GM12878 (cell line): ENCODE measurements around the gene NBEA.

Experiments used
- EZH2 ChIP-seq: IDR thresholded peaks from 2 replicates; pipeline ENCODE4 v1.6.1; 2012; ENCODE audit warnings: low read depth, mild to moderate bottlenecking, control low read depth, inconsistent platforms, low read length, borderline replicate concordance; ENCODE audit not compliant: control insufficient read depth
- NFYB ChIP-seq: IDR thresholded peaks from 2 replicates; pipeline ENCODE4 v1.6.1; 2011; ENCODE audit warnings: low read depth, mild to moderate bottlenecking, low read length, improper control_type of control experiment, moderate library complexity; ENCODE audit not compliant: insufficient read depth
- REST ChIP-seq: IDR thresholded peaks from 2 replicates; pipeline ENCODE4 v1.6.1; 2012; ENCODE audit warnings: mild to moderate bottlenecking, low read depth, low read length
- SMC3 ChIP-seq: IDR thresholded peaks from 2 replicates; pipeline ENCODE4 v1.6.1; 2011; ENCODE audit warnings: low read length, improper control_type of control experiment, borderline replicate concordance
- WRNIP1 ChIP-seq: IDR thresholded peaks from 2 replicates; pipeline ENCODE4 v1.6.1; 2011; ENCODE audit warnings: low read depth, low read length, improper control_type of control experiment, borderline replicate concordance

DNA sequence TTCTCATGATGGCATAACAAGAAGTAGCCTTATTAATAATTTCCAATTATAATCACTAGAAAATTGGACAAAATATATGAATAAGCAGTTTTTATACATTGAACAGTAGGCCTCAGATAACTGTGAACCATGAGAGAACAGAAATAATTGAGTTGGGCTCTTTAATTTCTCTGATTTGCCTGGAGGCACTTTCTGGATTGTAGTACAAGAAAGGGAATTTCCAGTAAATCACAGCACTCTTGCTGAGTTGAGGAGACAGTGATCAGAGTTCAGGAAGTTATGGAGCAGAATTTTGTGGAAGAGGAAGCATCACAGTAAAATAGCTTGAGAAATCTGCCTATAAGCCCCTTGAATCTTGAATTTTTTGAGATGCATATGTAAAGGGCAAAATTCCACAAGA is 318.2 kb downstream of the NBEA start:
- TF ChIP-seq SMC3 (no peak), WRNIP1 (no peak), REST (no peak), NFYB (no peak), EZH2 (no peak)
